Liver (tissue), 9 donors: Measurements from ENCODE around the gene SCAF11. TPM values are rescaled to one million over a fixed set of nuclear protein-coding genes. Genes with fewer than 3 reads are reported as not detected.

Experiments
- DNase-seq: peaks from one replicate; pipeline ENCODE4 v3.0.0-alpha.2; 2017; ENCODE audit warnings: low spot score
- H3K27ac ChIP-seq, 2 donors: one replicate each; pipeline ENCODE4 v1.7.0; 2013; ENCODE audit warnings: inconsistent platforms in 2 of 2, low read length in 2 of 2, control low read depth in 1 of 2, low read depth in 1 of 2, mild to moderate bottlenecking in 1 of 2
- H3K27me3 ChIP-seq, 4 donors: one replicate each; pipeline versions ENCODE4 v1.6.1 to v1.7.0; 2013; ENCODE audit warnings: low read length in 3 of 4, inconsistent platforms in 1 of 4, mild to moderate bottlenecking in 1 of 4, moderate library complexity in 1 of 4; ENCODE audit not compliant: control insufficient read depth in 4 of 4, insufficient read depth in 4 of 4
- H3K36me3 ChIP-seq, 4 donors: one replicate each; pipeline versions ENCODE4 v1.6.1 to v1.7.0; 2013; ENCODE audit warnings: low read length in 3 of 4, mild to moderate bottlenecking in 3 of 4, low read depth in 1 of 4, moderate library complexity in 1 of 4; ENCODE audit not compliant: control insufficient read depth in 4 of 4, insufficient read depth in 3 of 4
- H3K4me1 ChIP-seq, 4 donors: one replicate each; pipeline versions ENCODE4 v1.6.1 to v1.7.0; 2013; ENCODE audit warnings: low read length in 3 of 4, mild to moderate bottlenecking in 3 of 4, moderate library complexity in 1 of 4; ENCODE audit not compliant: control insufficient read depth in 4 of 4, insufficient read depth in 4 of 4
- H3K4me3 ChIP-seq, 3 donors: one replicate each; pipeline versions ENCODE4 v1.6.1 to v1.7.0; 2013; ENCODE audit warnings: low read length in 3 of 3, control low read depth in 1 of 3, low read depth in 1 of 3, mild to moderate bottlenecking in 1 of 3
- H3K9ac ChIP-seq, 2 donors: one replicate each; pipeline ENCODE4 v1.7.0; 2013; ENCODE audit warnings: low read length in 2 of 2, mild to moderate bottlenecking in 2 of 2, moderate library complexity in 2 of 2, control low read depth in 1 of 2, low read depth in 1 of 2
- H3K9me3 ChIP-seq, 4 donors: one replicate each; pipeline versions ENCODE4 v1.6.1 to v1.7.0; 2013; ENCODE audit warnings: low read length in 3 of 4; ENCODE audit not compliant: control insufficient read depth in 4 of 4
- ATF3 ChIP-seq: IDR thresholded peaks from 2 replicates; pipeline ENCODE4 v1.6.1; 2016; ENCODE audit warnings: antibody characterized with exemption
- CTCF ChIP-seq: fragments of 150-350 bp; IDR thresholded peaks from 2 replicates; pipeline ENCODE4 v1.5.1; 2017; ENCODE audit warnings: improper control_type of control experiment, low read depth, low read length; ENCODE audit not compliant: missing input control
- EGR1 ChIP-seq, 2 donors: IDR thresholded peaks; 2 replicates each; pipeline ENCODE4 v1.6.1; 2016 to 2018; ENCODE audit warnings: antibody characterized with exemption in 2 of 2, low read depth in 2 of 2
- FOXA2 ChIP-seq: IDR thresholded peaks from 2 replicates; pipeline ENCODE4 v1.6.1; 2016; ENCODE audit warnings: antibody characterized with exemption
- GABPA ChIP-seq, 2 donors: IDR thresholded peaks in 1 of 2; conservative IDR thresholded peaks in 1 of 2; 2 replicates each; pipeline ENCODE4 v1.6.1; 2016; ENCODE audit warnings: antibody characterized with exemption in 2 of 2, mild to moderate bottlenecking in 1 of 2, moderate library complexity in 1 of 2
- HNF4A ChIP-seq, 2 donors: conservative IDR thresholded peaks; 2 replicates each; pipeline ENCODE4 v1.6.1; 2016; ENCODE audit warnings: antibody characterized with exemption in 2 of 2, mild to moderate bottlenecking in 2 of 2
- HNF4G ChIP-seq: IDR thresholded peaks from 2 replicates; pipeline ENCODE4 v1.6.1; 2016; ENCODE audit warnings: antibody characterized with exemption
- JUND ChIP-seq, 2 donors: IDR thresholded peaks; 2 replicates each; pipeline ENCODE4 v1.6.1; 2016; ENCODE audit warnings: antibody characterized with exemption in 2 of 2
- MAX ChIP-seq: IDR thresholded peaks from 2 replicates; pipeline ENCODE4 v1.6.1; 2016; ENCODE audit warnings: antibody characterized with exemption
- NR2F2 ChIP-seq: IDR thresholded peaks from 2 replicates; pipeline ENCODE4 v1.6.1; 2016; ENCODE audit warnings: antibody characterized with exemption
- RAD21 ChIP-seq, 2 donors: IDR thresholded peaks; 2 replicates each; pipeline ENCODE4 v1.6.1; 2016; ENCODE audit warnings: antibody characterized with exemption in 2 of 2, mild to moderate bottlenecking in 2 of 2
- REST ChIP-seq: IDR thresholded peaks from 2 replicates; pipeline ENCODE4 v1.6.1; 2016; ENCODE audit warnings: antibody characterized with exemption, mild to moderate bottlenecking
- RXRA ChIP-seq, 2 donors: IDR thresholded peaks; 2 replicates each; pipeline ENCODE4 v1.6.1; 2017 to 2018; ENCODE audit warnings: antibody characterized with exemption in 2 of 2, mild to moderate bottlenecking in 1 of 2
- SP1 ChIP-seq: IDR thresholded peaks from 2 replicates; pipeline ENCODE4 v1.6.1; 2018; ENCODE audit warnings: antibody characterized with exemption, mild to moderate bottlenecking
- TAF1 ChIP-seq: conservative IDR thresholded peaks from 2 replicates; pipeline ENCODE4 v1.6.1; 2016; ENCODE audit warnings: antibody characterized with exemption, mild to moderate bottlenecking
- YY1 ChIP-seq: IDR thresholded peaks from 2 replicates; pipeline ENCODE4 v1.6.1; 2016; ENCODE audit warnings: antibody characterized with exemption, mild to moderate bottlenecking
- WGBS: extraction: QIAGEN DNeasy Blood & Tissue Kit; methylation state at CpG from one replicate; pipeline ENCODE4 v1.1.7; 2013; 5-methylcytosine and 5-hydroxymethylcytosine counted together
- polyA plus RNA-seq, 2 donors: library from polyadenylated mRNA; stranded (reverse) in 1 of 2; unstranded in 1 of 2; fragments of 200-250 nt in 1 of 2; fragments of >200 nt in 1 of 2; fragmentation: Nextera tagmentation in 1 of 2; extraction: Ambion mirVana in 1 of 2; gene quantifications; one replicate each; pipeline versions ENCODE4 v1.2.1 to v1.2.3, GENCODE V29; 2013 to 2015
- total RNA-seq, 2 donors: library from RNA; depleted of rRNA; stranded (reverse); fragments of >200 nt; gene quantifications; one replicate each; pipeline ENCODE4 v1.2.3, GENCODE V29; 2014
- donor health status: healthy.
- donor health status: healthy.
- donor health status: healthy.
- donor health status: healthy.
- donor health status: healthy.

SCAF11 gene
- total and polyA plus RNA-seq, 4 donors, result 15.6 to 80.0 (median 43.9) TPM

GRCh38 chr12:46027172-46027571, 36.8 kb upstream of the SCAF11 start:
- no peaks in the 10 kb centered on the region for H3K27me3 ChIP-seq
- no peak overlapping the region for H3K4me3 ChIP-seq
- H3K4me1 ChIP-seq, result no peaks in the 10 kb centered on the region
- no peak overlapping the region for H3K9ac ChIP-seq
- no peak for DNase-seq
- TF ChIP-seq YY1 (no peak), CTCF (no peak), REST (no peak), GABPA (IDR thresholded peaks at IDR 0.05 in 1 of 2, conservative IDR thresholded peaks at IDR 0.05 in 1 of 2) (no peak), EGR1 (IDR thresholded peaks at IDR 0.05; ENCODE audit: low read depth in 2 of 2) (no peak), FOXA2 (no peak)
- H3K9me3 ChIP-seq, result peaks cover 4 to 26% (median 22%) of the 10 kb centered on the region in 4 donors
- no peaks in the 10 kb centered on the region for H3K36me3 ChIP-seq
- H3K27ac ChIP-seq, result no peak overlapping the region

GRCh38 chr12:46024099-46024498, 33.7 kb upstream of the SCAF11 start:
- 83% methylated on average over 2 of the region's 2 CpGs for WGBS
- Histone ChIP-seq H3K27me3 (no peaks in the 10 kb centered on the region), H3K4me3 (no peak overlapping the region), H3K4me1 (no peaks in the 10 kb centered on the region), H3K9ac (no peak overlapping the region), H3K27ac (no peak overlapping the region), H3K36me3 (no peaks in the 10 kb centered on the region), H3K9me3 (peaks cover 4 to 25% (median 23%) of the 10 kb centered on the region in 4 donors)
- TF ChIP-seq YY1, result no peak
- no peak for TF ChIP-seq MAX
- TF ChIP-seq RXRA (IDR thresholded peaks at IDR 0.05), result no peak
- no peak for TF ChIP-seq CTCF
- no peak for TF ChIP-seq SP1
- no peak for TF ChIP-seq HNF4G
- no peak for TF ChIP-seq TAF1
- no peak for TF ChIP-seq EGR1 (IDR thresholded peaks at IDR 0.05; ENCODE audit: low read depth in 2 of 2)
- TF ChIP-seq RAD21 (IDR thresholded peaks at IDR 0.05), result no peak
- TF ChIP-seq NR2F2, result no peak
- no peak for TF ChIP-seq ATF3
- TF ChIP-seq HNF4A (conservative IDR thresholded peaks at IDR 0.05), result no peak
- no peak for TF ChIP-seq JUND (IDR thresholded peaks at IDR 0.05)
- no peak for DNase-seq
